Measurements from ENCODE around the gene ANOS1. TPM values are rescaled to one million over a fixed set of nuclear protein-coding genes. Genes with fewer than 3 reads are reported as not detected.
"Not testable (repeated sequence)": the region's sequence is repeated elsewhere in the genome, so short reads cannot be mapped to it uniquely, and the experiment has no call there.

Gene ANOS1
- total RNA-seq, 1 experiment from 2014 or later: 0.91 TPM

DNA sequence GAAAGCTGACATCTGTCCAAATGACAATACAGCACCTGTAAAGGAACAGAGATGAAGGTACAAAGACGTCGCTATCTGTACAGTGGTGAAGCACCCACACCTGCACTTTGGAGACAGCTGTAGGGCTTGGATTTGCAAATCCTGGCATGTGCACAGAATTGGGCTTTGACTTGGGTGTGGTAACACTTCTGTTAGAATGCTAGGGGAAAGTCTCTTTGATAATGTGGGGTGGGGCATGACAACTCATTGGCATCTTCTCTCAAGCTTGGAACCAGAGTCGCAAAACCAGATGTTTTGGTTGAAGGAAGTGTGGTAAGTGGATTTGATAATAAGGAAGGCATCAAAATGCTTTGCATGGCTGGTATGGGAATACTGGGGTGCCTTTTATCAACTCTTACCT lies 211.8 kb downstream of the ANOS1 start:
- Histone ChIP-seq H3K36me3 (ENCODE audit: control insufficient read depth, insufficient read depth, low read length) (no peaks in the 10 kb centered on the region), H3K9me3 (no peaks in the 10 kb centered on the region), H3K4me1 (no peaks in the 10 kb centered on the region), H3K27me3 (replicated peaks; ENCODE audit: control insufficient read depth, insufficient read depth, low read length) (no peaks in the 10 kb centered on the region), H3K4me3 (ENCODE audit: low read depth, low read length) (no peak overlapping the region)
- Mint-ChIP-seq H3K9me3 (ENCODE audit: unreplicated experiment) (no peaks in the 10 kb centered on the region), H3K27me3 (ENCODE audit: insufficient read depth, unreplicated experiment) (peaks cover under 1% of the 10 kb centered on the region), H3K4me1 (ENCODE audit: low read depth, unreplicated experiment) (no peaks in the 10 kb centered on the region), H3K4me3 (ENCODE audit: unreplicated experiment) (no peak overlapping the region), H3K27ac (ENCODE audit: unreplicated experiment) (no peak overlapping the region), H3K36me3 (ENCODE audit: insufficient read depth, unreplicated experiment) (no peaks in the 10 kb centered on the region)
- intact Hi-C loops (cut with micrococcal nuclease; ENCODE audit: unreplicated experiment): no loop called here
- TF ChIP-seq CTCF (IDR thresholded peaks at IDR 0.05; ENCODE audit: insufficient read depth in 1 of 2, low read depth in 1 of 2, low read length in 1 of 2, severe bottlenecking in 1 of 2, unreplicated experiment in 1 of 2): no peak
- ChIA-PET POLR2A (no interaction called here), CTCF (no interaction called here)
- DNase-seq: no peak
- BruUV-seq (replicated peaks): no TSS peak

- intact Hi-C loops (cut with micrococcal nuclease; ENCODE audit: unreplicated experiment): no loop called here
- Mint-ChIP-seq H3K36me3 (ENCODE audit: insufficient read depth, unreplicated experiment) (no peaks in the 10 kb centered on the region), H3K4me3 (ENCODE audit: unreplicated experiment) (no peak overlapping the region), H3K27me3 (ENCODE audit: insufficient read depth, unreplicated experiment) (no peaks in the 10 kb centered on the region), H3K4me1 (ENCODE audit: low read depth, unreplicated experiment) (no peaks in the 10 kb centered on the region), H3K27ac (ENCODE audit: unreplicated experiment) (no peak overlapping the region), H3K9me3 (ENCODE audit: unreplicated experiment) (no peaks in the 10 kb centered on the region)
- Histone ChIP-seq H3K36me3 (ENCODE audit: control insufficient read depth, insufficient read depth, low read length) (no peaks in the 10 kb centered on the region), H3K27me3 (replicated peaks; ENCODE audit: control insufficient read depth, insufficient read depth, low read length) (no peaks in the 10 kb centered on the region), H3K4me3 (ENCODE audit: low read depth, low read length) (no peak overlapping the region), H3K4me1 (no peaks in the 10 kb centered on the region), H3K9me3 (no peaks in the 10 kb centered on the region)
- DNase-seq: no peak
- CTCF ChIA-PET: interaction anchor here (0.6 kb wide), 1 partner anchor 115 kb away, joined by 3 read pairs; no protein-coding TSS in a partner anchor
- POLR2A ChIA-PET: no interaction called here
- no peak for TF ChIP-seq CTCF (IDR thresholded peaks at IDR 0.05; ENCODE audit: insufficient read depth in 1 of 2, low read depth in 1 of 2, low read length in 1 of 2, severe bottlenecking in 1 of 2, unreplicated experiment in 1 of 2)
- BruUV-seq (replicated peaks): no TSS peak
Measured at GRCh38 chrX:8504451-8504850, 227.5 kb downstream of the ANOS1 start.

DNA sequence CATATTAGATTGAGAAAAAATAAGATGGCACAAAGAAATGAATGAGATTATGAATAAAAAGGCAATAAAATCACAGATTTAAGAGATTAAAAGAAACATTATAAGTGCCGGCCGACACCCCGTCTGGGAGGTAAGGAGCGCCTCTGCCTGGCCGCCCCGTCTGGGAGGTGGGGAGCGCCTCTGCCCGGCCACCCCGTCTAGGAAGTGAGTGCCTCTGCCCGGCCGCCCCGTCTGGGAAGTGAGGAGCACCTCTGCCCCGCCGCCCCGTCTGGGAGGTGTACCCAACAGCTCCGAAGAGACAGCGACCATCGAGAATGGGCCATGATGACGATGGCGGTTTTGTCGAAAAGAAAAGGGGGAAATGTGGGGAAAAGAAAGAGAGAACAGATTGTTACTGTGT lies 229.8 kb downstream of the ANOS1 start:
- H3K4me3 Mint-ChIP-seq (ENCODE audit: unreplicated experiment); H3K4me1 Mint-ChIP-seq (ENCODE audit: low read depth, unreplicated experiment); DNase-seq; BruUV-seq (replicated peaks); H3K9me3 Mint-ChIP-seq (ENCODE audit: unreplicated experiment); H3K4me3 ChIP-seq (ENCODE audit: low read depth, low read length); H3K27me3 ChIP-seq (replicated peaks; ENCODE audit: control insufficient read depth, insufficient read depth, low read length); H3K36me3 Mint-ChIP-seq (ENCODE audit: insufficient read depth, unreplicated experiment); H3K36me3 ChIP-seq (ENCODE audit: control insufficient read depth, insufficient read depth, low read length); CTCF ChIA-PET; H3K4me1 ChIP-seq; POLR2A ChIA-PET; H3K27ac Mint-ChIP-seq (ENCODE audit: unreplicated experiment); H3K9me3 ChIP-seq; H3K27me3 Mint-ChIP-seq (ENCODE audit: insufficient read depth, unreplicated experiment); intact Hi-C loops (cut with micrococcal nuclease; ENCODE audit: unreplicated experiment): not testable (repeated sequence)

DNA sequence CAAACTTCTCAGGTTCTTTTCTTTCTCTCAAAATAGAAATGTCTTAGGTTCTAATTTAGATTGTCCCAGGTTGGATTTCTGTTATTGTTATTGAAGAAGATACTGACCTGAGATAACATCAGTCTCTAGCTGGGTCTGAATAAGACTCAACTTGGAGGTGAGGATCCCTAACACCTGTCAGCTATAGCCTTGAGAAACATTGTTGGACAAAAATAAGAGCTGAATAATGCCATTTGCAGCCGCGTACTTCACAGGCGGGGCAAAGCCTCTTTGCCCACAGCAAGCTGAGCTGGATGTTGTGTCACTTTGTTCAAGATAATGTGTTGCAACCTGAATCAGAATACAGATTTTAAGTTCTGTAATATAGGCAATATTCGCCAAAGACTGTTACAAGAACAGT lies 231.7 kb downstream of the ANOS1 start:
- Histone ChIP-seq H3K36me3 (ENCODE audit: control insufficient read depth, insufficient read depth, low read length) (no peaks in the 10 kb centered on the region), H3K27me3 (replicated peaks; ENCODE audit: control insufficient read depth, insufficient read depth, low read length) (no peaks in the 10 kb centered on the region), H3K4me1 (no peaks in the 10 kb centered on the region), H3K9me3 (no peaks in the 10 kb centered on the region), H3K4me3 (ENCODE audit: low read depth, low read length) (no peak overlapping the region)
- Mint-ChIP-seq H3K9me3 (ENCODE audit: unreplicated experiment) (no peaks in the 10 kb centered on the region), H3K36me3 (ENCODE audit: insufficient read depth, unreplicated experiment) (no peaks in the 10 kb centered on the region), H3K4me1 (ENCODE audit: low read depth, unreplicated experiment) (no peaks in the 10 kb centered on the region), H3K27me3 (ENCODE audit: insufficient read depth, unreplicated experiment) (peaks cover 7% of the 10 kb centered on the region), H3K4me3 (ENCODE audit: unreplicated experiment) (no peak overlapping the region), H3K27ac (ENCODE audit: unreplicated experiment) (no peak overlapping the region)
- ChIA-PET POLR2A (no interaction called here), CTCF (no interaction called here)
- TF ChIP-seq CTCF (IDR thresholded peaks at IDR 0.05; ENCODE audit: insufficient read depth in 1 of 2, low read depth in 1 of 2, low read length in 1 of 2, severe bottlenecking in 1 of 2, unreplicated experiment in 1 of 2): no peak
- BruUV-seq (replicated peaks): no TSS peak
- intact Hi-C loops (cut with micrococcal nuclease; ENCODE audit: unreplicated experiment): no loop called here
- DNase-seq: no peak

GRCh38 chrX:8495036-8495435 lies 236.9 kb downstream of the ANOS1 start:
- H3K4me3 Mint-ChIP-seq (ENCODE audit: unreplicated experiment); BruUV-seq (replicated peaks); POLR2A ChIA-PET; H3K27me3 Mint-ChIP-seq (ENCODE audit: insufficient read depth, unreplicated experiment); H3K9me3 ChIP-seq; CTCF ChIA-PET; H3K27me3 ChIP-seq (replicated peaks; ENCODE audit: control insufficient read depth, insufficient read depth, low read length); H3K4me1 ChIP-seq; H3K36me3 ChIP-seq (ENCODE audit: control insufficient read depth, insufficient read depth, low read length); H3K4me1 Mint-ChIP-seq (ENCODE audit: low read depth, unreplicated experiment); H3K9me3 Mint-ChIP-seq (ENCODE audit: unreplicated experiment); H3K4me3 ChIP-seq (ENCODE audit: low read depth, low read length); H3K36me3 Mint-ChIP-seq (ENCODE audit: insufficient read depth, unreplicated experiment); H3K27ac Mint-ChIP-seq (ENCODE audit: unreplicated experiment); DNase-seq; intact Hi-C loops (cut with micrococcal nuclease; ENCODE audit: unreplicated experiment): not testable (repeated sequence)
